Testis (tissue), 3 donors: ENCODE results near the gene TESPA1. TPM values are rescaled to one million over a fixed set of nuclear protein-coding genes. Genes with fewer than 3 reads are reported as not detected.
A peak's percentile ranks its signal among the peaks of the same experiment; 100 is the strongest.

Experiments
- DNase-seq: peaks from one replicate; pipeline ENCODE4 v3.0.0-alpha.2; 2019
- H3K27ac ChIP-seq, 2 donors: fragments of 200-600 bp; sonication (generic); one replicate each; pipeline ENCODE4 v1.5.1; 2019
- H3K27me3 ChIP-seq: fragments of 200-600 bp; sonication (generic); one replicate; pipeline ENCODE4 v1.5.1; 2019
- H3K36me3 ChIP-seq: fragments of 200-600 bp; sonication (generic); one replicate; pipeline ENCODE4 v1.5.1; 2017; ENCODE audit warnings: low read depth; ENCODE audit errors: missing control alignments
- H3K4me1 ChIP-seq: fragments of 200-600 bp; sonication (generic); one replicate; pipeline ENCODE4 v1.5.1; 2019
- H3K4me3 ChIP-seq, 2 donors: fragments of 200-600 bp; sonication (generic); one replicate each; pipeline ENCODE4 v1.5.1; 2017 to 2019
- H3K9me3 ChIP-seq: fragments of 200-600 bp; sonication (generic); one replicate; pipeline ENCODE4 v1.5.1; 2017
- POLR2A ChIP-seq: fragments of 450-650 bp; IDR thresholded peaks from one replicate; pipeline ENCODE4 v1.6.1; 2017; ENCODE audit warnings: antibody characterized with exemption, mild to moderate bottlenecking, moderate library complexity
- WGBS, 2 donors: methylation state at CpG; one replicate each; pipeline ENCODE4 v1.1.5; 2018; 5-methylcytosine and 5-hydroxymethylcytosine counted together
- intact Hi-C: fragments of 100-400 bp; cut with DNase I; formaldehyde crosslinking; loops from one replicate; pipeline ENCODE4 v1.15.1; 2023; ENCODE audit warnings: low total_unique reads
- polyA plus RNA-seq: library from polyadenylated mRNA; stranded (reverse); fragments of 350-450 nt; fragmentation: Illumina TruSeq; extraction: RNeasy Lipid Tissue Mini Kit (QIAGEN cat#74804); gene quantifications from one replicate; pipeline ENCODE4 v1.2.3, GENCODE V29; 2014; ENCODE audit warnings: low read depth, low replicate concordance; ENCODE audit not compliant: insufficient read depth
- total RNA-seq, 2 donors: library from RNA; depleted of rRNA; stranded (reverse); fragments of >200 nt; gene quantifications; one replicate each; pipeline ENCODE4 v1.2.3, GENCODE V29; 2016
- TF ChIP-seq, protein P1 (sequence below), 3 experiments: fragments of 450-650 bp in 2 of 3; fragments of 200-600 bp in 1 of 3; sonication (generic) in 1 of 3; IDR thresholded peaks; one replicate each; pipeline ENCODE4 v1.5.1; 2016 to 2019; ENCODE audit warnings: antibody characterized with exemption in 3 of 3, mild to moderate bottlenecking in 2 of 3, moderate library complexity in 1 of 3

TESPA1 gene
- total and polyA plus RNA-seq, 3 donors from 2014 or later, result 0.79 to 1.7 (median 0.87) TPM

DNA sequence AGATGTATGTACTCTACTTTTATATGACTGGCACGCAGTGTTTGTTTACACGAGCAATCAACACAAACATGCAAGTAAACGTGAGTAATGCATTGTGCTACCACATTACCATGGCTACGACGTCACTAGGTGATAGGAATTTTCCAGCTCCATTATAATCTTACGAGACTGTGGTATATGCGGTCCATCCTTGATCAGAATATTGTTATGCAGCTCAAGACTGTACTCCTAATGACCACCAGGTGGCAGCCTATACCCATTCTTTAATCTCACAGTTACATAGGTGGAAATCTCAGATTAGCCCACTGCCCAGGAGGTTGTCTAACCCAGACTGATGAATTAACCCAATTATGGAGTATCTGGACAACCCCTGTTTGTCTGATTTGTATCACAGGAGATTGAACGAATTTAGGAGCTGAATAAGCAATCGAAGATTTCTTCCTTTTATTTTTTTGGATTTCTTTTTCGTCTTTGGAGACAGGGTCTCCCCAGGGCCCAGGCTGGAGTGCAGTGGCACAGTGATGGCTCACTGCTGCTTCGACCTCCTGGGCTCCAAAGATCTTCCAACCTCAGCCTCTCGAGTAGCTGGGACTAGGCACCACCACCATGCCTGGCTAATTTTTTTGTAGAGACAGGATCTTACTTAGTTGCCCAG, 8.7 kb upstream of the TESPA1 start:
- peak; percentile 73 for DNase-seq
- H3K9me3 ChIP-seq, result no peaks in the 10 kb centered on the region
- no peak overlapping the region for H3K4me3 ChIP-seq
- WGBS, 2 donors, result 27 to 32% methylated on average over 12 of the region's 12 CpGs
- no peaks in the 10 kb centered on the region for H3K36me3 ChIP-seq
- no peak overlapping the region for H3K27ac ChIP-seq
- H3K27me3 ChIP-seq, result no peaks in the 10 kb centered on the region
- TF ChIP-seq, protein P1, sequence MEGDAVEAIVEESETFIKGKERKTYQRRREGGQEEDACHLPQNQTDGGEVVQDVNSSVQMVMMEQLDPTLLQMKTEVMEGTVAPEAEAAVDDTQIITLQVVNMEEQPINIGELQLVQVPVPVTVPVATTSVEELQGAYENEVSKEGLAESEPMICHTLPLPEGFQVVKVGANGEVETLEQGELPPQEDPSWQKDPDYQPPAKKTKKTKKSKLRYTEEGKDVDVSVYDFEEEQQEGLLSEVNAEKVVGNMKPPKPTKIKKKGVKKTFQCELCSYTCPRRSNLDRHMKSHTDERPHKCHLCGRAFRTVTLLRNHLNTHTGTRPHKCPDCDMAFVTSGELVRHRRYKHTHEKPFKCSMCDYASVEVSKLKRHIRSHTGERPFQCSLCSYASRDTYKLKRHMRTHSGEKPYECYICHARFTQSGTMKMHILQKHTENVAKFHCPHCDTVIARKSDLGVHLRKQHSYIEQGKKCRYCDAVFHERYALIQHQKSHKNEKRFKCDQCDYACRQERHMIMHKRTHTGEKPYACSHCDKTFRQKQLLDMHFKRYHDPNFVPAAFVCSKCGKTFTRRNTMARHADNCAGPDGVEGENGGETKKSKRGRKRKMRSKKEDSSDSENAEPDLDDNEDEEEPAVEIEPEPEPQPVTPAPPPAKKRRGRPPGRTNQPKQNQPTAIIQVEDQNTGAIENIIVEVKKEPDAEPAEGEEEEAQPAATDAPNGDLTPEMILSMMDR (IDR thresholded peaks at IDR 0.05), result peak; percentile 91 to 95 (median 93)
- no peak for TF ChIP-seq POLR2A
- peaks cover 4% of the 10 kb centered on the region for H3K4me1 ChIP-seq
- intact Hi-C loops, result no loop called here

DNA sequence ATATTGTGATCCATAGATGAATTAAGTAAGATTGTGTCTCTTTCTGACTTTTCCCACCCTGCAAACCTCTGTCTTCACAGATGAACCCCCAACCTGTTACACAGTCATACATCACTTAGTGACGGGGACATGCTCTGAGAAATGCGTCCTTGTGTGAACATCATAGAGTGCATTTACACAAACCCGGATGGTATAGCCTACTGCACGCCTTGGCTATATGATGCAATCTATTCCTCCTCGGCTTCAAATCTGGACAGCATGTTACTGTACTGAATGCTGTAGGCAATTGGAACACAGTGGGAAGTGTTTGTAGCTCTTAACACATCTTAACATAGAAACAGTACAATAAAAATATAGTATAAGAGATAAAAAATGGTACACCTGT, 7.4 kb upstream of the TESPA1 start:
- no peak for TF ChIP-seq POLR2A
- Histone ChIP-seq H3K9me3 (no peaks in the 10 kb centered on the region), H3K27me3 (no peaks in the 10 kb centered on the region), H3K36me3 (no peaks in the 10 kb centered on the region), H3K4me1 (peaks cover 6% of the 10 kb centered on the region), H3K27ac (no peak overlapping the region), H3K4me3 (no peak overlapping the region)
- DNase-seq, result no peak
- 90 to 92% methylated on average over 5 of the region's 5 CpGs for WGBS, 2 donors
- intact Hi-C loops, result no loop called here

DNA sequence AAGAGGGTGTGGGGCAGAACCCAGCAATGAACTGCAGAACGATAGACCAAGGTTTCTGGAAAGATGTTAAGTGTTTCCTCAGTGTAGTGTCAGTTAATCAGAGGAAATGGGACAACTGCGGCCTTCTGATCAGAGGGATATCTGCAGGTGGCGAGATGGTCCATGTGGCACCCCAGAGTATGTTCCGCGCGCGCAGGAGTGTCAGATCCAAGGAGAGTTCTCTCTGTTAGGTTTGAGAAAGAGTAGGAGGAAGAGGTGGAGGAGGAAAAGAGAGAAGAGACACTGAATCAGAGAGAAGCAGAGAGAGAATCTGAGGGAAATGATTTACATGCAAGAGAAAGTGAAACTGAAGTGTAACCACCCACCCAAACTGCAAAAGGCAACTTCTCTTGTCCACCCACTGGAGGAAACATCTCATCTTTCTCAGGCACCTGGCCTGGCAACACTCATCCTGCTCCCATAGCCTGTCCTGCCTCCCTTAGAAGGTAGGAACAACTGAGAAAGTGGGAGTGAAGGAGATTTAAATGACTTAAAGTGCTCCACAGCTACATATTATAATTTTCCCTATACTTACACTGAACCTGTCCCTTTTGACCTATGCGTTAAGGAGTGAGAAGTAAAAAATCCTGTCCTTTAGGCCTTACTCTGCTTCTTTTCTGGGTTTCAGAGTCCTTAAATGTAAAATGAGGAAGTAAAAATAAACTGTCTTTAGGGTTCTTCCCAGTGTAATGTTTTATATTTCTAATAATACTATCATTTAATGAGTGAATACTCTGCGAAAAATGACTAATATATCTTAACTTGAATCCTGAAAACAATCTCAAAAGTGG, 6.8 kb upstream of the TESPA1 start:
- TF ChIP-seq, protein P1 (IDR thresholded peaks at IDR 0.05), result no peak
- no peak for TF ChIP-seq POLR2A
- H3K27me3 ChIP-seq, result no peaks in the 10 kb centered on the region
- no peaks in the 10 kb centered on the region for H3K36me3 ChIP-seq
- peaks cover 6% of the 10 kb centered on the region for H3K4me1 ChIP-seq
- no peaks in the 10 kb centered on the region for H3K9me3 ChIP-seq
- intact Hi-C loops, result no loop called here
- no peak overlapping the region for H3K27ac ChIP-seq
- 91% methylated on average over 9 of the region's 9 CpGs for WGBS, 2 donors
- DNase-seq, result no peak
- no peak overlapping the region for H3K4me3 ChIP-seq

DNA sequence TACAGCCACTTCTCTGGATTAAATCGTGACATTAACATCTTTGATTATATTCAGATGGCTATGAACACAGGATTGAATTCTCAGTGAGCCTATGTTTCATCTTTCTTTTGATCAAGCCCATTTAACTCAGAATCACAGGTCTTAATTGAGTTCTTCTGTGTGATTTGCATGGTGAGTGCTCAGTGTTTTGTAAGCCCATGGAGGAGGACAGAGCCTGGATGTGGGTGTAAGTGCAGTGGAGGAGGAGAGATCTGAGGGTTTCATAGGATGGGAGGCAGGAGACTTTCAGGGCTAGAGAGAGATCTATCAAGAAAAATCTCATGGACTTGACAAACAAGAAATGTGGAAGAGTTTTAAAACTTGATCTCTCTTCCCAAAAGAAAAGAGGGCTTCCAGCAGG, 5.3 kb upstream of the TESPA1 start:
- no peaks in the 10 kb centered on the region for H3K27me3 ChIP-seq
- no peak for TF ChIP-seq POLR2A
- TF ChIP-seq, protein P1 (IDR thresholded peaks at IDR 0.05), result no peak
- no peak overlapping the region for H3K4me3 ChIP-seq
- no peak for DNase-seq
- H3K9me3 ChIP-seq, result no peaks in the 10 kb centered on the region
- WGBS, 2 donors, result 54 to 58% methylated on average over 1 of the region's 1 CpG
- intact Hi-C loops, result no loop called here
- H3K27ac ChIP-seq, result peak overlapping the region in 1 of 2 donors; percentile 73
- H3K4me1 ChIP-seq, result peaks cover 6% of the 10 kb centered on the region
- H3K36me3 ChIP-seq, result no peaks in the 10 kb centered on the region

DNA sequence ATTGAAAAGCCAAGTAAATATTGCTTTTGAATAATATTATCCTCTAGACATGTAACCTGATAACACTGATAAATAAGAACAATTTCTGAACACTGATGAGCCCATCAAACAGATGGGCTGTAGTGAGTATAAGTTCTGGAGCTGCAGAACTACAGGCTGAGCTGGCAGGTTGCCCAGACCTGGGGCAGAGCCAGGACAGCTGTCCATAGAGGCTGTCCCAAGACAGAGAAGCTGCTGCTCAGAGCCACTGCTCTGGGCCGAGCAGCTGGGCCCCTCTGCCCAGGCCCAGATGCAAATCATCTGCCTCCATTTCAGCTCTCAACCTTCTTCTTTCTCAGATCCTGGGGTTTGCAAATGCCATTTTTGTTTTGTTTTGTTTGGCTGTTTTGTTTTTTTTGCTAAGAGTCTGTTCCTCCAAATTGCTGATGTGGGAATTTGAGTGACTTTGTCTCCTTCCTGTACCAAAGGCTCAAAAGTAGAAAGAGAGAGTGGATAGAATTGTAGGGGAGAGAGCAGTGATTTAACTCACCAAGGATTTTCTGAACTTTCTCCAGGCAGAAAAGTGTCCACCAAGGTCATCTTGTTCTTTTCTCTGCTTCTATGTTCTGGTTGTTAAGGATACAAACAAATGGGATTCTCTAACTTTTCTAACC, 4.0 kb upstream of the TESPA1 start:
- no peaks in the 10 kb centered on the region for H3K9me3 ChIP-seq
- H3K4me3 ChIP-seq, result no peak overlapping the region
- intact Hi-C loops, result no loop called here
- DNase-seq, result peak; percentile 90
- WGBS, 2 donors, result 10 to 20% methylated on average over 1 of the region's 1 CpG
- no peak for TF ChIP-seq POLR2A
- TF ChIP-seq, protein P1 (IDR thresholded peaks at IDR 0.05), result no peak
- no peaks in the 10 kb centered on the region for H3K27me3 ChIP-seq
- H3K36me3 ChIP-seq, result no peaks in the 10 kb centered on the region
- H3K4me1 ChIP-seq, result peaks cover 6% of the 10 kb centered on the region
- peak overlapping the region in 1 of 2 donors; percentile 73 for H3K27ac ChIP-seq
